Measurements from ENCODE around the gene MDH2. TPM values are rescaled to one million over a fixed set of nuclear protein-coding genes. Genes with fewer than 3 reads are reported as not detected.
"Not testable (repeated sequence)": the region's sequence is repeated elsewhere in the genome, so short reads cannot be mapped to it uniquely, and the experiment has no call there.

Gene MDH2
- polyA plus RNA-seq, 4 donors: 137 to 217 (median 207) TPM

DNA sequence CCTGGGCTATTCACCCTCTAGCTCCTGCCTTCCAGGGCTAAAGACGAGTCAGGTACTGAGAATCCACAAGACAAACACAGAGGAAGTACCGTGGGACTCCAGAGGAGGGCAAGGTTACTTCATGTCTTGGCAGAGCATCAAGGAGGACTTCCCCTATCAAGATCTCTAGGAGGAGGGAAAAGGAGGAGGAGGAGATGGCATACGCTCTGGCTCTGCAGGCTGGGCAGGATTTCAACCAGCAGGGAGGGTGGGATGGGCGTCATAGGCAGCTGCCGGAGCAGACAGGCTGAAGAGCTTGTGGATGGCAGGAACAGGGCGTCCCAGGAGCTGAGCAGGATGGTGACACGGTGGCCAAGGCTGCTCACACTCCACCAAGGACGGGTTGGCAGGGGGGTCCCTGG is 21.3 kb downstream of the MDH2 start:
- no peak for DNase-seq (ENCODE audit: low read depth in 4 of 4, low spot score in 3 of 4)

DNA sequence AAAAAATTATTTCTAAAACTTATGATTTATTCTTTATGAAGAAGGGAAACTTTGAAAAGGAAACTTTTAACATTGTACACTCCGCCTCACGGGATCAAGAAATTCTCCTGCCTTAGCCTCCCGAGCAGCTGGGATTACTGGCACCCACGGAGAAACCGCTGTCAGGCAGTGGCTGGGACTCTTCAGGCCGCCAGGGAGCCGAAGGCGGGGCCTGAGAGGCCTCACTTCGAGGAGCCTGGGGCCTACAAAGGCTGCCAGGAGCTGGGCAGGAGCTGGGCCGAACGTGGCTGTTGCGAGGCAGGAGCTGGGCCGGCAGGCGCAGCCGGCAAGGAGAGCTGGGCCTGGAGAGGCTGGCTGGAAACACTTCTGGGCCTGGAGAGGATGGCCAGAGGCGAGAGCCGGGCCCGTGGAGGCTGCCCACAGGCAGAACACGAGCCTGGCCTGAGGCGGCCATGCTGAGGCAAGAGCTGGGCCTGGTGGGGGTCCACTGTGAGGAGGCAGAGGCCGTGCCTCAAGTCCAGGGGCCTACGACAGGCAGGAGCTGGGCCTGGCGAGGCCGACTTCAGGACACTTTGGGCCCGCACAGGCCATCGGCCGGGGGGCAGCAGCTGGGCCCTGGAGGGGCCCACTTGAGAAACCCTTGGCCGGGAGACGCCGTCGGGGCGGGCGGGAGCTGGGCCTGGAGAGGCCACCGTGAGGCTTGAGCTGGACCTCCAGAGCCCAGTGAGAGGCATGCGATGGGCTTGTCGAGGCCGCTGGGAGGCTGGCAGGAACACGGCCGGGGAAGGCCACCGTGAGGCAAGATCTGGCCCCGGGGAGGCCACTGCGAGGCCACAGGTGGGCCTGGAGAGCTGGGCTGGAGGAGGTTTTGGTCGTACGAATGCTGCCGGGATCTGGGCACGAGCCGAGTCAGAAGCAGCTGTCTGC is 23.7 kb downstream of the MDH2 start:
- no peak for DNase-seq (ENCODE audit: low read depth in 4 of 4, low spot score in 3 of 4)

DNA sequence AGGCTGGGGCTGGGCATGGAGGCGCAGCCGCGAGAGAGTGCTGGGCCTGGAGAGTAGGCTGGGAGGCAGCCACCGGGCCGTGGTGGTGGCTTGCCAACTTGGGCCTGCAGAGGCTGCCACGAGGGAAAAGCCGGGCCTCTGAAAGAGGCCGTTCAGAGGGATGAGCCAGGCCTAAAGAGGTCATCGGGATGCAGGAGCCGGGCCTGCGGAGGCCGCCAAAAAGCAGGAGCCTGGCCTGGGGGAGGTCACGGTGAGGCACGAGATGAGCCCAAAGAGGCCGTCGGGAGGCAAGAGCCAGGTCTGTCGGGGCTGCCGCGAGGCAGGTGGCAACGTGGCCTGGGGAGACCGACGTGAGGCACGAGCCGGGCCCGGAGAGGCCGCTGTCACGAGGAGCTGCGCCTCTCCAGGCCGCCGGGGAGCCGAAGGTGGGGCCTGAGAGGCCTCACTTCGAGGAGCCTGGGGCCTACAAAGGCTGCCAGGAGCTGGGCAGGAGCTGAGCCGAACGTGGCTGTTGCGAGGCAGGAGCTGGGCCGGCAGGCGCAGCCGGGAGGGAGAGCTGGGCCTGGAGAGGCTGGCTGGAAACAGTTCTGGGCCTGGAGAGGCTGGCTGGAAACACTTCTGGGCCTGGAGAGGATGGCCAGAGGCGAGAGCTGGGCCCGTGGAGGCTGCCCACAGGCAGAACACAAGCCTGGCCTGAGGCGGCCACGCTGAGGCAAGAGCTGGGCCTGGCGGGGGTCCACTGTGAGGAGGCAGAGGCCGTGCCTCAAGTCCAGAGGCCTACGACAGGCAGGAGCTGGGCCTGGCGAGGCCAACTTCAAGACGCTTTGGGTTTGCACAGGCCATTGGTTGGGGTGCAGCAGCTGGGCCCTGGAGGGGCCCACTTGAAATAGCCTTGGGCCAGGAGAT is 24.6 kb downstream of the MDH2 start:
- no peak for DNase-seq (ENCODE audit: low read depth in 4 of 4, low spot score in 3 of 4)

DNA sequence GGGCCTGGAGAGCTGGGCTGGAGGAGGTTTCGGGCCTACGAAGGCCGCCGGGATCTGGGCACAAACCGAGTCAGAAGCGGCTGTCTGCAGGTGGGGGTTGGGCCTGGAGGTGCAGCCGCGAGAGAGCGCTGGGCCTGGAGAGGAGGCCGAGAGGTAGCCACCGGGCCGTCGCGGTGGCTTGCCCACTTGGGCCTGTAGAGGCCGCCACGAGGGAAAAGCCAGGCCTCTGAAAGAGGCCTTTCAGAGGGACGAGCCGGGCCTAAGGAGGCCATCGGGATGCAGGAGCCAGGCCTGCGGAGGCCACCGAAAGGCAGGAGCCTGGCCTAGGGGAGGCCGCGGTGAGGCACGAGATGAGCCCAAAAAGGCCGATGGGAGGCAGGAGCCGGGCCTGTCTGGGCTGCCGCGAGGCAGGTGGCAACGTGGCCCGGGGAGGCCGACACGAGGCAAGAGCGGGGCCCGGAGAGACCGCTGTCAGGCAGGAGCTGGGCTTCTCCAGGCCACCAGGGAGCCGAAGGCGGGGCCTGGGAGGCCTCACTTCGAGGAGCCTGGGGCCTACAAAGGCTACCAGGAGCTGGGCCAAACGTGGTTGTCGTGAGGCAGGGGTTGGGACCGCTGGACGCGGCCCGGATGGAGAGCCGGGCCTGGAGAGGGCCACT is 25.6 kb downstream of the MDH2 start:
- DNase-seq (ENCODE audit: low read depth in 4 of 4, low spot score in 3 of 4): no peak

DNA sequence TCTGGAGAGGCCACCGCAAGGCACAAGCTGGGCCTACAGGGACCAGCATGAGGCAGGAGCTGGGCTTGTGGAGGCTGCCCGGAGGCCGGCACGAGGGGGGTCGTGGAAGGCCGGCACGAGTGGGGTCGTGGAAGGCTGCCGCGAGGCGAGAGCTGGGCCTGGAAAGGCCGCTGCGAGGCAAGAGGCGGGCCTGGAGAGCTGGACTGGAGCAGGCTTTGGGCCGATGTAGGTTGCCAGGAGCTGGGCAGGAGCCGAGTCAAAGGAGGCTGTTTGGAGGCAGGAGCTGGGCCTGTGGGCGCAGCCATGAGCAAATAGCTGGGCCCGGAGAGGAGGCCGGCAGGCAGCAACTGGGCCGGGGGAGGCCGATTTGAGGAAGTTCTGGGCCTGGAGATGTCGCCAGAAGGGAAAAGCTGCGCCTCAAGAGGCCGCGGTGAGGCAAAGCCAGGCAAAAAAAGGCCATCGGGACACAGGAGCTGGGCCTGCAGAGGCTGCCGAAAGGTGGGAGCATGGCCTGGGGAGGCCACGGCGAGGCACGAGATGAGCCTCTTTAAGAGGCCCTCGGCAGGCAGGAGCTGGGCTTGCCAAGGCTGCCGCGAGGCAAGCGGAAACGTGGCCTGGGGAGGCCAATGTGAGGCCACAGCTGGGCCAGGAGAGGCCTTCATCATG is 26.5 kb downstream of the MDH2 start:
- DNase-seq (ENCODE audit: low read depth in 4 of 4, low spot score in 3 of 4): no peak

DNA sequence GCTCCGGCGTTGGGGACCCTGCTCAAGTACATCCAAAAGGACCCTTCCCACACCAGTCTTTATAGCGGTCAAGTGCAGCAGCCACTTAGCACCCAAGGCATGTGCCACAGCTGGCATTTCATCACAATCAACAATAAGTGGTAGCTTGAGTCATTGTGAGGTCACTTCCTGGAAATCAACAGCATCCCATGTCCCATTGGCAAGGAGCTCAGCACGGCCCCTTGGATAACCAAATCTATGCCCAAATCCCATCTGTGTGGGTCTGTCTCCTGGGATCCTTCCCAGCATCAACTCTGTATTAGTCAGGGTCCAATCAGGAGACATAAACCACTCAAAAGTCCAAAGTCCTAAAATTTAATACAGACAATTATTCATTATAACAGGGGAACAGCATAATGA is 27.1 kb downstream of the MDH2 start:
- no peak for DNase-seq (ENCODE audit: low read depth in 4 of 4, low spot score in 3 of 4)

DNA sequence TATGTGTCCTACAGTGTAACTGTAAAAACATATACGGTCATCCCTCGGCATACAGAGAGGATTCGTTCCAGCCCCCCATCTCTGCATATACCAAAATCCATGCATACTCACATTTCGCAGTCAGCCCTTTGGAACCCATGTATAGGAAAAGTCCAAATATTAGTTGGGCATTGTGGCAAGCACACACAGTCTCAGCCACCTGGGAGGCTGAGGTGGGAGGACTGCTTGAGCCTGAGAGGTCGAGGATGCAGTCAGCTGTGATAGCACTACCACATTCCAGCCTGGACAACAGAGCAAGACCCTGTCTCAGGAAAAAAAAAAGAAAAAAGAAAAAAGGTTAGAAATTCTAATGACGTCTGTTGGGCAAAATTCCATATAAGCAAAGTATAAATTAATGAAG is 29.1 kb downstream of the MDH2 start:
- DNase-seq (ENCODE audit: low read depth in 4 of 4, low spot score in 3 of 4): no peak

DNA sequence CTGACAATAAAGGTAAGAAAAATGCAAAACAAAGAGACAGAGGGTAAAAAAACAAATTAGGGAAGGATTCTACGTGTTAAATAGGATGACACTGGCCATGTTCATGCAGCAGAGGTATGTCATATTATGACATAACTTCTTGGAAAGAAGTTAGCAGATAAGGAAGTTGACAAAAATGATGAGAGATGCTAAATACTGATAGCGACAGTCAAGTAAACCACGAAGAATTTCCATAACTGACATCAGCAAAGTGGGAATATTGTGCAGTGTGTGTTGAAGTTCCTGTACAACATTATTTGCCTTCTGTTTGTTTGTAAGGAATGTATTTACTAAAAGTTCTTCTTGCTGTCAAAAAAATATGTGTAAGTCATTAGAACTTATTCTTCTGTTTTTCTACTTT is 29.5 kb downstream of the MDH2 start:
- no peak for DNase-seq (ENCODE audit: low read depth in 4 of 4, low spot score in 3 of 4)

DNA sequence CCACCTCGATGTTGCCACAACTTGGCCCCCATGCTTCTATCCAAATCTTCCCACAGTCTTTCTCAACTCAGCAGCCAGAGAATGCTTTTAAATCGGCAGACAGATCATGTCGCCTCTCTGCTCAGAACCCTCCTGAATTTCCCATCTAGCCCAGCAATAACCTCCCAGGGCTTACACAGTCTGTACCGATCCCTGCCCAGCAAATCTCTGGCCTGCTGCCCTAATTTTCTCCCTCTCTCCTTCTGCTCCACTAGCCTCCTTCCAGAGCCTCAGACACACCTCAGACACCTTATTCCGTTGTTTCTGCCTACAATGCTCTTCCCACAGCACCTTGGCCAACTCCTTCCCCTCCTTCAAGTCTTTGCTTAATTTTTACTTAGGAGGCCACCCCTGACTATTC is 32.3 kb downstream of the MDH2 start:
- no peak for DNase-seq (ENCODE audit: low read depth in 4 of 4, low spot score in 3 of 4)

DNA sequence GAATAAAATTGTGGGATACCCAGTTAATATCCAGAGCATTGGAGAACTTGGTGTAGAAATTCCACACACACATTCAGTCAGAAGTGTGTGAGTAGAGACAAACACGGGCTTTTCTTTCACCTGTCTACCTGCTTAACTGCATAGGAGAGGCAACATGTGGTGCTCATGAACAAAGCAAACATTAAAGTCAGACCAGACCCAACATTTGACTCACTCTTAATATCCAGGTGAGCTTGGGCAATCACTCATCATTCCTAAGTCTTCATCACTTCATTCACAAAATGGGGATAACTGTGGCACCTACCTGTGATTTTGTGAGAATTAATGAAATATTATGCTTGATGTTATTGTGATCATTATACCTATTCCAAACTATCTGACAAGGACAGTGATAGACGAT is 36.2 kb downstream of the MDH2 start:
- not testable (repeated sequence) for DNase-seq (ENCODE audit: low read depth in 4 of 4, low spot score in 3 of 4)

DNA sequence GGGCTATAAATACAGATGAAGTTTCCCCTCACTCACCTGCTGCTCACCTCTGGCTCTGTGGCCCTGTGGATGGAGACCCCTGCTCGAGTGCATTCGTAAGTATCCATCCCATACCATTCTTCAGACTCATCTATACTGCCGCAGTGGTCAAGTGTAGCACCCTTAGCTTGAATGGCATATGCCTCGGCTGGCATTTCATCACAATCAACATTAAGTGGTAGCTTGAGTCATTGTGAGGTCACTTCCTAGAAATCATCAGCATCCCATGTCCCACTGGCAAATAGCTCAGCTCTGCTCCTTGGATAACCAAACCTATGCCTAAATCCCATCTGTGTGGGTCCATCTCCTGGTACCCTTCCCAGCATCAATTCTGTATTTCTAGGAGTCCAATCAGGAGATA is 38.2 kb downstream of the MDH2 start:
- no peak for DNase-seq (ENCODE audit: low read depth in 4 of 4, low spot score in 3 of 4)

DNA sequence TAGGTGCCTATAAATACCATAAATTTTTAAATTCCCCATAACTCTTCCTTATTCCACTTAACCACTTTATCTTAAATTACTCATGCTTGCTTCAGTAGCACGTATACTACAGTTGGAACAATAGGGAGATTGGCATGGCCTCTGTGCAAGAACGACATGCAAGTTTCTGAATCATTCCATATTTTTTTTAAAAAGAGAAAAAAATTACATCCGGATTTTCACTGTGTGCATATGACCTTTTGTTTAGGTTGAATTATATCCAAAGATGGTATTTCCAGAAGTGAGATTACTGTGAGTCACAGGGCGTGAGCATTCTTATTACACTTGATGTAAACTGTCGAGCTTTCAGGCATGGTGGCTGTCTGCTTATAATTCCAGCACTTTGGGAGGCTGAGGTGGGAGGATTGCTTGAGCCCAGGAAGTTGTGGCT is 39.5 kb downstream of the MDH2 start:
- DNase-seq (ENCODE audit: low read depth in 4 of 4, low spot score in 3 of 4): not testable (repeated sequence)

DNA sequence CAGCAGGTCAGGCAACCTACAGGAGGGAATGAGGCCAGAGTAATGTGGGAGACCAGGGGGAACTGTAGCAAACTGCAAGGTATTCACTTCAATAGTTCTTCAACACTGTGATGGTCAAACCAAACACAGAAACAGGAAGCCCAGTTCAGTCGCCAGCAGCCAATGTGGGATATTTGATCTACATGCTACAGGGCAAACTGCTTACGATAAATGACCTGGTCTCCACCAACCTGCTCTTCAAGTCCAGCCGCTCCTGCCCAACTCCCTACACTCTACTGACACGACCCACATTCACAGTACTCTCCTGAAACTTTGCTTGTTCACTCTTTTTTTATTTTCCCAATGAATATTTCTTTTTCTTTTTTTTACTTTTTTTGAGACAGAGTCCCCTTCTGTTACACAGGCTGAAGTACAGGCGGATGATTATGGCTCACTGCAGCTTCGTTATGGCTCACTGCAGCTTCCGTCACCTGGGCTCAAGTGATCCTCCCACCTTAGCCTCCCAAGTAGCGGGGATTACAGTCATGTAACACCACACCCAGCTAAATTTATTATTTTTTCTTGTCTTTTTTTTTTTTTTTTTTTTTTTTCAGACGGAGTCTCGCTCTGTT is 42.1 kb downstream of the MDH2 start:
- no peak for DNase-seq (ENCODE audit: low read depth in 4 of 4, low spot score in 3 of 4)

DNA sequence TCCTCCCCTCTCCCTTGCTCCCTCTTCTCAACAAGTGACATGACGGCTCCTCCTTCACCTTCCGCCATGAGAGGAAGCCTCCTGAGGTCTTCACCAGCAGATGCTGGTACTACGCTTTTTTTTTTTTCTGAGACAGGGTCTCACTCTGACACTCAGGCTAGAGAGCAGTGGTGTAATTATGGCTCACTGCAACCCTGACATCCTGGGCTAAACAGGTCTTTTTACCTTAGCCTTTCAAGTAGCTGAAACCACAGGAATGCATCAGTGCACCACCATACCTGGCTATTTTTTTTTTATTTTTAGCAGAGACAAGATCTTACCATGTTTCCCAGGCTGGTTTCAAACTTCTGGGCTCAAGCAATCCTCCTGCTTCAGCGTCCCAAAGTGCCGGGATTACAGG is 43.6 kb downstream of the MDH2 start:
- DNase-seq (ENCODE audit: low read depth in 4 of 4, low spot score in 3 of 4): no peak

DNA sequence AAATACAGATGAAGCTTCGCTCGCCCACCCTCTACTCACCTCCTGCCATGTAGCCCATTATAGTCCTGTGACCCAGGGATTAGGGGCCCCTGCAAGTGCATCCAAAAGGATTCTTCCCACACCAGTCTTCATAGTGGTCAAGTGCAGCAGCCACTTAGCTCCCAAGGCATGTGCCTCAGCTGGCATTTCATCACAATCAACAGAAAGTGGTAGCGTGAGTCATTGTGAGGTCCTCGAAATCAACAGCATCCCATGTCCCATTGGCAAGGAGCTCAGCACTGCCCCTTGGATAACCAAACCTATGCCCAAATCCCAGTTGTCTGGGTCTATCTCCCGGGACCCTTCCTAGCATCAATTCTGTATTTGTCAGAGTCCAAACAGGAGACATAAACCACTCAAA is 45.6 kb downstream of the MDH2 start:
- DNase-seq (ENCODE audit: low read depth in 4 of 4, low spot score in 3 of 4): not testable (repeated sequence)

DNA sequence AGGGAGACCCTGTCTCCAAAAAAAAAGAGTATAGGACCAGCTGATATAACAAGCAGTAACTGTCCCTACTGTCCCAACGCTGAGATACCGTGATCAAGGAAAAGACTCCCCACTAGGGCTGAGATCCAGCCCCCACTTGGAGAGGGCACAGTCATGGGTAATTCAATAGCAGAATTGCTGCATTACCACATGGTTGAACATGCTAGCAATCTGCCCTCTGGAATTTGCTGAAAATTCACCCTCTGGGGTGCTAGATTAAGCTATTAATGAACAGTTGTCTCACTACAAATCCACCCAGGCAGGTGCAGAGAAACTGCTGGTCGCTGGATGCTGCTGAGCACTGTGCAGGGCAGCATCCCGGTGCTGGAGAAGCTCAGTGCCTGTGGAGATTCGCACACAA is 46.4 kb downstream of the MDH2 start:
- DNase-seq (ENCODE audit: low read depth in 4 of 4, low spot score in 3 of 4): not testable (repeated sequence)

DNA sequence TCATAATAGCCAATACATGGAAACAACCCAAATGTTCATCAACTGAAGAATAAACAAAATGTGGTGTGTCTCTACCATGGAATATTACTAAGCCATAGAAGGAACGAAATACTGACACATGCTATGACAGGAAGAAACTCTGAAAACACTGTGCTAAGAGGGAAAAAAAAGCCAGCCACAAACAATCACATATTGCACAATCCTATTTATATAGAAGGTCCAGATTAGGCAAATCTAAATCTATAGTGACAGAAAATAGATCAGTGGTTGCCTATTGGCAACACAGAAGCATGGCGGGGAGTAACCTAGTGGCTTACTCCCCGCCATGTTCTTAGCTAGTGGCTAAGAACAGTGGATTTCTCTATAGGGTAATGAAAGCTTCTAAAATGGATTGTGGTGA is 48.0 kb downstream of the MDH2 start:
- no peak for DNase-seq (ENCODE audit: low read depth in 4 of 4, low spot score in 3 of 4)

DNA sequence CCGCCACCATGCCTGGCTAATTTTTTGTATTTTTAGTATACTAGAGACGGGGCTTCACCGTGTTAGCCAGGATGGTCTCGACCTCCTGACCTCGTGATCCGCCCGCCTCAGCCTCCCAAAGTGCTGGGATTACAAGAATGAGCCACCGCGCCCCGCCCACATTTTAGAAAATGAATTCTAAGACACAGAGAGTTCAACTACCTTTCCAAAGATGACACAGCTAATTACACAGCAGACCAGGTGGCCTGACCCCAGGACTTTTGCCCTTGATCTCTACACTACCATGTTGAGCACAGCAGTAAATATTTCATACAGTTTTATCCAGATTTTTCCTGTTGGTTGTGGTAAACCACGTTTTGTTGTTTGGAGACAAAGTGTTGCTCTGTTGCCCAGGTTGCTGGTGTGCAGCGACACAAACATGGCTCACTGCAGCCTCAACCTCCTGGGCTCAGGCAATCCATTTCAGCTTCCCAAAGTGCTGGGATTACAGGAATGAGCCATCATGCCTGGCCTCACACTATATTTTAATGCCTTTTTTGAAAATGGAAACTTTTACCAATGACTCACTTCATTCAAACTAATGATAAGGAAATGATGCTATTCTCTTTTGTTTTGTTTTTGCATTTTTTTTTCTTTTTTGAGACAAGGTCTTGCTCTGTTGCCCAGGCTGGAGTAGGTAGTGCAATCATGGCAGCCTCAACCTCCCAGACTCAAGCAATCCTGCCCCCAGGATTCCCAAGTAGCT is 54.0 kb downstream of the MDH2 start:
- DNase-seq (ENCODE audit: low read depth in 4 of 4, low spot score in 3 of 4): not testable (repeated sequence)

DNA sequence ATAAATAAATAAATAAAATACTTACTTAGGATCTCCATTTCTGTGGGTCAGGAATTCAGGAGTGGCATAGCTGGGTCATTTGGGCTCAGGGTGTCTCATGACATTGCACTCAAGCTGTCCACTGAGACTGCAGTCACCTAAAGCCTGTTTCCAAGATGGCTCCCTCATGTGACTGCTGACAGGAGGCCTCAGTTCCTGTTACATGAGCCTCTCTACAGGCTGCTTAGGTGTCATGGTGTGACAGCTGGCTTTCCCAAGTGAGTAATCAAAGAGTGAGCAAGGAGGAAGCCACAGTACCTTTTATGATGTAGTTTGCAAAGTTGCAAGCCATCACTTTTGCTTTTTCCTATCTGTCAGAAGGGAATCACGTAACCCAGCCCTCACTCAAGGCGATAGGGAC is 55.9 kb downstream of the MDH2 start:
- not testable (repeated sequence) for DNase-seq (ENCODE audit: low read depth in 4 of 4, low spot score in 3 of 4)
